Esophagus squamous epithelium (tissue), 4 donors: Measurements from ENCODE around the gene CDC42.

ENCODE experiments used
- POLR2A ChIP-seq, 4 donors: fragments of 450-650 bp; IDR thresholded peaks; one replicate each; pipeline ENCODE4 v1.6.1; 2017; ENCODE audit warnings: antibody characterized with exemption in 4 of 4, mild to moderate bottlenecking in 4 of 4, moderate library complexity in 3 of 4
- TF ChIP-seq, protein P1 (sequence below), 6 experiments: fragments of 450-650 bp in 4 of 6; fragments of 200-600 bp in 2 of 6; sonication (generic) in 2 of 6; IDR thresholded peaks; one replicate each; pipeline ENCODE4 v1.5.1; 2016 to 2019; ENCODE audit warnings: antibody characterized with exemption in 6 of 6, mild to moderate bottlenecking in 4 of 6, moderate library complexity in 4 of 6

DNA sequence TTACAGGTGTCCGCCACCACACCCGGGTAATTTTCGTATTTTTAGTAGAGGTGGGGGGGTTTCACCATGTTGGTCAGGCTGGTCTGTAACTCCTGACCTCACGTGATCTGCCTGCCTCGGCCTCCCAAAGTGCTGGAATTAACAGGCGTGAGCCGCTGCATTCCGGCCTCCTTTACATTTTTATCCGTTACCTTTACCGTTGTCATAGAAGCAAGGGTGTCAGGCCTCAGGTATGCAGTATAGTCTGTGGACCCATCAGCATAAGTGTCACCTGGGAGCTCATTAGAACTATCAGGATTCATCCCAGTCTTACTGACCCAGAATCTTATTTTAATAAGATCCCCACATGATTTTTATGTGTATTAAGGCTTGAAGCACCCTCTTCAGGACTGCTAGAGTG, 5.4 kb downstream of the CDC42 start:
- TF ChIP-seq POLR2A (IDR thresholded peaks at IDR 0.05), result no peak
- TF ChIP-seq, protein P1, sequence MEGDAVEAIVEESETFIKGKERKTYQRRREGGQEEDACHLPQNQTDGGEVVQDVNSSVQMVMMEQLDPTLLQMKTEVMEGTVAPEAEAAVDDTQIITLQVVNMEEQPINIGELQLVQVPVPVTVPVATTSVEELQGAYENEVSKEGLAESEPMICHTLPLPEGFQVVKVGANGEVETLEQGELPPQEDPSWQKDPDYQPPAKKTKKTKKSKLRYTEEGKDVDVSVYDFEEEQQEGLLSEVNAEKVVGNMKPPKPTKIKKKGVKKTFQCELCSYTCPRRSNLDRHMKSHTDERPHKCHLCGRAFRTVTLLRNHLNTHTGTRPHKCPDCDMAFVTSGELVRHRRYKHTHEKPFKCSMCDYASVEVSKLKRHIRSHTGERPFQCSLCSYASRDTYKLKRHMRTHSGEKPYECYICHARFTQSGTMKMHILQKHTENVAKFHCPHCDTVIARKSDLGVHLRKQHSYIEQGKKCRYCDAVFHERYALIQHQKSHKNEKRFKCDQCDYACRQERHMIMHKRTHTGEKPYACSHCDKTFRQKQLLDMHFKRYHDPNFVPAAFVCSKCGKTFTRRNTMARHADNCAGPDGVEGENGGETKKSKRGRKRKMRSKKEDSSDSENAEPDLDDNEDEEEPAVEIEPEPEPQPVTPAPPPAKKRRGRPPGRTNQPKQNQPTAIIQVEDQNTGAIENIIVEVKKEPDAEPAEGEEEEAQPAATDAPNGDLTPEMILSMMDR (IDR thresholded peaks at IDR 0.05), result no peak
